Measurements from ENCODE around the gene MGAT4B. TPM values are rescaled to one million over a fixed set of nuclear protein-coding genes. Genes with fewer than 3 reads are reported as not detected.

Gene MGAT4B
- total RNA-seq, 1 experiment from 2014 or later, result 36.9 TPM

DNA sequence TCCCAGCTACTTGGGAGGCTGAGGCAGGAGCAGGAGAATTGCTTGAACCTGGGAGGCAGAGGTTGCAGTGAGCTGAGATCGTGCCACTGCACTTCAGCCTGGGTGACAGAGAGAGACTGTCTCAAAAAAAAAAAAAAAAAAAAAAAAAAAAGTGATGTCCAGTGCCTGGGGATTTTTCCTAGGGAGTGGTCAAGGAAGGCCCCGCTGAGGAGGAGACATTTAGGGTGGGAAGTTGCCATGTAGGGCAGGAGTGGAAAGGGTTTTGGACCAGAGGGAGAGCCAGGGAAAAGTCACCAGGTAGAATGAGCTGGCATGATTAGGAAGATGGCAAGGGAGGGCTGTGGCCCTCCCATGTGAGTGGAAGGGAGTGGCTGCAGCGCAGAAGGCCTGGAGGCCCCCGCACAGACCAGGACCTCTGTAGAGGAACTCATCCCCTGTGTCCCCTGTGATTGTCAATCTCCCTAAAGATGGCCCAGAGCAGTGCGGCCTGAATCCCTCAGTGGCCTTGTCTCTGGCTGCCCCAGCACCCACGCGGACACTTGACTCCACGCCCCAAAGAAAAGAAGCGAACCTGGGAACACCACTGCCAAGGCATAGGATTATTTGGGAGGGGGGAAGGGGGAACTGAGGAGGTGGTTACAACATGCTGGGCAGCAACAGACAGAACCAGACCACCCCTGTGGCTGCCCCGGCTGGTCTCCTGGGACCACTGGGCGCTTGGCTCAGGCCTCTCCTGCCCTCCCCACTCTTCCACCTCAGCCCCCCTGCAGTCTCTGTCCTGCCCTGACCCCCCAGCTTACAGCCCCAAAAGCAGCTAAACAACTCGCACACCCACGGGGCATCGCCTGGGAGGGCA lies 11.5 kb upstream of the MGAT4B start:
- Histone ChIP-seq H2AFZ (ENCODE audit: low read length) (peak overlapping the region; percentile 89; the same call in 1 of the 2 replicates), H3K9ac (ENCODE audit: low read length) (peak overlapping the region; percentile 96), H4K20me1 (ENCODE audit: insufficient read depth, low read depth, low read length) (peaks cover 19% of the 10 kb centered on the region), H3K4me2 (ENCODE audit: low read depth, low read length, poor library complexity, severe bottlenecking) (peak overlapping the region; percentile 92), H3K36me3 (ENCODE audit: insufficient read depth, low read length) (peaks cover 6% of the 10 kb centered on the region; the same call in 1 of the 2 replicates), H3K9me3 (ENCODE audit: low read length) (no peaks in the 10 kb centered on the region), H3K79me2 (ENCODE audit: low read length) (peaks cover 23% of the 10 kb centered on the region), H3K4me1 (ENCODE audit: low read length) (peaks cover 36% of the 10 kb centered on the region), H3K27me3 (ENCODE audit: low read length) (no peaks in the 10 kb centered on the region), H3K9me2 (replicated peaks; ENCODE audit: insufficient read depth, low read length) (no peaks in the 10 kb centered on the region), H3K27ac (ENCODE audit: low read length) (peak overlapping the region; percentile 75), H3K4me3 (ENCODE audit: low read length) (peak overlapping the region; percentile 96)
- DNase-seq, result no peak

- Histone ChIP-seq H3K27ac (ENCODE audit: low read length) (no peak overlapping the region), H2AFZ (ENCODE audit: low read length) (no peak overlapping the region), H3K79me2 (ENCODE audit: low read length) (peaks cover 16% of the 10 kb centered on the region), H3K4me1 (ENCODE audit: low read length) (peaks cover 36% of the 10 kb centered on the region), H3K9ac (ENCODE audit: low read length) (no peak overlapping the region), H3K27me3 (ENCODE audit: low read length) (no peaks in the 10 kb centered on the region), H3K36me3 (ENCODE audit: insufficient read depth, low read length) (peaks cover under 1% of the 10 kb centered on the region; the same call in 1 of the 2 replicates), H3K4me2 (ENCODE audit: low read depth, low read length, poor library complexity, severe bottlenecking) (no peak overlapping the region), H3K4me3 (ENCODE audit: low read length) (no peak overlapping the region), H3K9me3 (ENCODE audit: low read length) (no peaks in the 10 kb centered on the region), H3K9me2 (replicated peaks; ENCODE audit: insufficient read depth, low read length) (no peaks in the 10 kb centered on the region), H4K20me1 (ENCODE audit: insufficient read depth, low read depth, low read length) (peaks cover 12% of the 10 kb centered on the region)
- no peak for DNase-seq
These were observed 10.8 kb upstream of the MGAT4B start for GRCh38 chr5:179817470-179817840.

DNA sequence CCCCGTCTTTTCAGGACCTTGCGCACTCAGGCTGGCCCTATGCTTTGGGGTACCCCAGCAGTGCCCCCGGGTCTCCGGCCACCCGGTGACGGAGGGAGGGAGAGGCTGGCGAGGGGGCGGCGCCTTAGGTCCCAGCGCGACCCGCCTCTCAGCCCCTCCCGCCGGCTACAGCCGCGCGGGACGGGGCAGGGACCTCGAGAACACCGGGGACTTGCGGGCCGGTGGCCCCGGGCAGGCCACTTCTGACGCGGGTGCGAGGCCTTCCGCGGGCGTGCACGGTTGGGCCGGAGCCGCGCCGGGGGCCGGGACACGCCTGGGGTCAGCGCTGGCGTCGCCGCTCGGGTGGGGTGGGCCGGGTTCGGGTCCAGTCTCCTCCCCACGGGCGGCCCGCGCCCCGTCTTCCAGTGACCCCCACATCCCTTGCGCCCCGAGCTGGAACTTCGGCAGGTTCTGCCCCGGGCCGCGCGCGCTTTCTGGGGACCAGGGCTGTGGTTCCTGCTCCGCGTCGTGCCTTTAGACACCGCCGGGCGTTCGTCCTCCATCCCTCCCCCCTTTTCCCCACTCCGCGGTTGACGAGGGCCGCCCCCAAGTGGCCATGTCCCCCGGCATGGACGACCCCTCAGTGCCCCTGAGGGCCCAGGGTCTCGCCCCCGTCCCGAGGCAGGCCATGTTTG lies 10.3 kb upstream of the MGAT4B start:
- Histone ChIP-seq H3K4me1 (ENCODE audit: low read length) (peaks cover 31% of the 10 kb centered on the region), H3K4me2 (ENCODE audit: low read depth, low read length, poor library complexity, severe bottlenecking) (no peak overlapping the region), H3K79me2 (ENCODE audit: low read length) (peaks cover 11% of the 10 kb centered on the region), H4K20me1 (ENCODE audit: insufficient read depth, low read depth, low read length) (peaks cover 7% of the 10 kb centered on the region), H3K9ac (ENCODE audit: low read length) (no peak overlapping the region), H3K36me3 (ENCODE audit: insufficient read depth, low read length) (no peaks in the 10 kb centered on the region), H2AFZ (ENCODE audit: low read length) (no peak overlapping the region), H3K9me3 (ENCODE audit: low read length) (no peaks in the 10 kb centered on the region), H3K27me3 (ENCODE audit: low read length) (no peaks in the 10 kb centered on the region), H3K4me3 (ENCODE audit: low read length) (no peak overlapping the region), H3K9me2 (replicated peaks; ENCODE audit: insufficient read depth, low read length) (no peaks in the 10 kb centered on the region), H3K27ac (ENCODE audit: low read length) (no peak overlapping the region)
- no peak for DNase-seq

GRCh38 chr5:179816401-179816795 lies 9.7 kb upstream of the MGAT4B start:
- no peak for DNase-seq
- Histone ChIP-seq H4K20me1 (ENCODE audit: insufficient read depth, low read depth, low read length) (peaks cover 4% of the 10 kb centered on the region; the same call in 1 of the 2 replicates), H3K9me3 (ENCODE audit: low read length) (no peaks in the 10 kb centered on the region), H3K27me3 (ENCODE audit: low read length) (no peaks in the 10 kb centered on the region), H2AFZ (ENCODE audit: low read length) (no peak overlapping the region), H3K4me3 (ENCODE audit: low read length) (no peak overlapping the region), H3K27ac (ENCODE audit: low read length) (no peak overlapping the region), H3K36me3 (ENCODE audit: insufficient read depth, low read length) (no peaks in the 10 kb centered on the region), H3K4me2 (ENCODE audit: low read depth, low read length, poor library complexity, severe bottlenecking) (no peak overlapping the region), H3K9ac (ENCODE audit: low read length) (no peak overlapping the region), H3K9me2 (replicated peaks; ENCODE audit: insufficient read depth, low read length) (no peaks in the 10 kb centered on the region), H3K4me1 (ENCODE audit: low read length) (peaks cover 26% of the 10 kb centered on the region), H3K79me2 (ENCODE audit: low read length) (peaks cover 6% of the 10 kb centered on the region)

DNA sequence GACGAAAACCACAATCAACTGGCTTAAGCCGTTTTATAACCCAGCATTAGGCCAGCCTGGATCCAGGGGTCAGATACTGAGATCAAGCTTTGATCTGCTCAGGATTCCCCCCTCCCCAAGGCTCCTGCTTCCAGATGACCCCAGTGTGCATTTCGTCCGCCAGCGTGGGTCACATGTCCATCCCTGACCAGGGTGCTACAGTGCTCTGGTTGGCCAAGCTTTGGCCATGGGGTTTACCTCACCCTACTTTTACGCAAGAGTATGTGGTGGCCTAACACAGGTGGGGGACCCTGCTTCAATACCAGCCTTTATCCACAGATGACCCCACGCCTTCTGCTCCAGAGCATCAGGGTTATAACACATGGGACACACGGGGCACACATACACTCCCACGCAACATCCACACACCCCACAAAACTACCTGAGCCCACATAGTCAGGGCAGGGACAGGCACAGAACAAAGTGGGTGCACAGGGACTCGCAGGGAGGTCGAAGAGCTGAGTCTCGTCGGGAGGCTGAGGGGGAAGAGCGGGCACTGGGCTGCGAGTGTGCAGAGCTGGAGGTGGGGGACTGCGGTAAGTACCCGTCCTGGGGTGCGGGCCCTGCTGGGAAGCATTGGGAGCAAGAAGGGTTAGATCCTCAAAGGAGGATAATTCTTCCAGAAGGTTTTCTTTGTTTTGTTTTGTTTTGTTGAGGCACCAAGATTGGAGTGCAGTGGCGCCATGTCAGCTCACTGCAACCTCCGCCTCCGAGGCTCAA lies 9.0 kb upstream of the MGAT4B start:
- Histone ChIP-seq H3K27ac (ENCODE audit: low read length) (no peak overlapping the region), H4K20me1 (ENCODE audit: insufficient read depth, low read depth, low read length) (no peaks in the 10 kb centered on the region), H3K9ac (ENCODE audit: low read length) (no peak overlapping the region), H3K4me2 (ENCODE audit: low read depth, low read length, poor library complexity, severe bottlenecking) (no peak overlapping the region), H3K27me3 (ENCODE audit: low read length) (no peaks in the 10 kb centered on the region), H2AFZ (ENCODE audit: low read length) (no peak overlapping the region), H3K9me2 (replicated peaks; ENCODE audit: insufficient read depth, low read length) (no peaks in the 10 kb centered on the region), H3K36me3 (ENCODE audit: insufficient read depth, low read length) (no peaks in the 10 kb centered on the region; the same call in 1 of the 2 replicates), H3K4me1 (ENCODE audit: low read length) (peaks cover 26% of the 10 kb centered on the region), H3K79me2 (ENCODE audit: low read length) (no peaks in the 10 kb centered on the region), H3K9me3 (ENCODE audit: low read length) (no peaks in the 10 kb centered on the region), H3K4me3 (ENCODE audit: low read length) (no peak overlapping the region)
- DNase-seq, result no peak

- Histone ChIP-seq H3K4me2 (ENCODE audit: low read depth, low read length, poor library complexity, severe bottlenecking) (no peak overlapping the region), H3K27me3 (ENCODE audit: low read length) (no peaks in the 10 kb centered on the region), H4K20me1 (ENCODE audit: insufficient read depth, low read depth, low read length) (no peaks in the 10 kb centered on the region), H3K9ac (ENCODE audit: low read length) (no peak overlapping the region), H2AFZ (ENCODE audit: low read length) (no peak overlapping the region), H3K4me3 (ENCODE audit: low read length) (no peak overlapping the region), H3K36me3 (ENCODE audit: insufficient read depth, low read length) (no peaks in the 10 kb centered on the region; the same call in 1 of the 2 replicates), H3K9me3 (ENCODE audit: low read length) (no peaks in the 10 kb centered on the region), H3K4me1 (ENCODE audit: low read length) (peaks cover 11% of the 10 kb centered on the region), H3K79me2 (ENCODE audit: low read length) (no peaks in the 10 kb centered on the region), H3K27ac (ENCODE audit: low read length) (no peak overlapping the region), H3K9me2 (replicated peaks; ENCODE audit: insufficient read depth, low read length) (no peaks in the 10 kb centered on the region)
- no peak for DNase-seq
These were observed 7.4 kb upstream of the MGAT4B start for GRCh38 chr5:179814090-179814489.

GRCh38 chr5:179812997-179813607 lies 6.4 kb upstream of the MGAT4B start:
- H3K9me3 ChIP-seq (ENCODE audit: low read length), result no peaks in the 10 kb centered on the region
- H3K9me2 ChIP-seq (replicated peaks; ENCODE audit: insufficient read depth, low read length), result no peaks in the 10 kb centered on the region
- H3K9ac ChIP-seq (ENCODE audit: low read length), result no peak overlapping the region
- H3K4me3 ChIP-seq (ENCODE audit: low read length), result no peak overlapping the region
- no peak overlapping the region for H3K4me2 ChIP-seq (ENCODE audit: low read depth, low read length, poor library complexity, severe bottlenecking)
- H3K27ac ChIP-seq (ENCODE audit: low read length), result no peak overlapping the region
- H3K4me1 ChIP-seq (ENCODE audit: low read length), result peaks cover under 1% of the 10 kb centered on the region
- no peaks in the 10 kb centered on the region for H3K27me3 ChIP-seq (ENCODE audit: low read length)
- H3K36me3 ChIP-seq (ENCODE audit: insufficient read depth, low read length), result no peaks in the 10 kb centered on the region; the same call in 1 of the 2 replicates
- H3K79me2 ChIP-seq (ENCODE audit: low read length), result peaks cover 4% of the 10 kb centered on the region; the same call in 1 of the 2 replicates
- H4K20me1 ChIP-seq (ENCODE audit: insufficient read depth, low read depth, low read length), result no peaks in the 10 kb centered on the region
- no peak for DNase-seq
- no peak overlapping the region for H2AFZ ChIP-seq (ENCODE audit: low read length)

All from Karpas-422 (cell line).